Body of pancreas (tissue), 4 donors: ENCODE results near the gene SPRR4. TPM values are rescaled to one million over a fixed set of nuclear protein-coding genes. Genes with fewer than 3 reads are reported as not detected.
"Not testable (repeated sequence)": the region's sequence is repeated elsewhere in the genome, so short reads cannot be mapped to it uniquely, and the experiment has no call there.

ENCODE experiments used
- ATAC-seq: fragments of 150-250 bp; one replicate; pipeline ENCODE4 v1.9.1; 2016
- DNase-seq, 4 donors: peaks; one replicate each; pipeline ENCODE4 v3.0.0-alpha.2; 2019
- H3K27ac ChIP-seq, 4 donors: fragments of 200-600 bp; sonication (generic); 1 replicate in 3 of 4; 2 replicates in 1 of 4; pipeline versions ENCODE4 v1.5.1 to v1.6.1; 2016 to 2019; ENCODE audit warnings: mild to moderate bottlenecking in 1 of 4, mixed read lengths in 1 of 4, moderate library complexity in 1 of 4
- H3K27me3 ChIP-seq, 2 donors: fragments of 200-600 bp; sonication (generic); one replicate each; pipeline ENCODE4 v1.6.0; 2016; ENCODE audit warnings: mild to moderate bottlenecking in 1 of 2
- H3K36me3 ChIP-seq, 2 donors: fragments of 200-600 bp; sonication (generic); replicated peaks in 1 of 2; 2 replicates each; pipeline ENCODE4 v1.5.1; 2016; ENCODE audit warnings: low read depth in 2 of 2; ENCODE audit not compliant: insufficient read depth in 1 of 2
- H3K4me1 ChIP-seq: fragments of 200-600 bp; sonication (generic); one replicate; pipeline ENCODE4 v1.6.0; 2016
- H3K4me3 ChIP-seq, 2 donors: fragments of 200-600 bp; sonication (generic); 1 replicate in 1 of 2; 2 replicates in 1 of 2; pipeline ENCODE4 v1.5.1; 2016 to 2019
- H3K9me3 ChIP-seq, 3 donors: fragments of 200-600 bp; sonication (generic); 1 replicate in 2 of 3; 2 replicates in 1 of 3; pipeline ENCODE4 v1.5.1; 2016
- POLR2A ChIP-seq, 3 donors: fragments of 450-650 bp; IDR thresholded peaks; one replicate each; pipeline ENCODE4 v1.6.1; 2016; ENCODE audit warnings: antibody characterized with exemption in 3 of 3, mild to moderate bottlenecking in 2 of 3
- WGBS, 2 donors: methylation state at CpG; one replicate each; pipeline ENCODE4 v1.1.5; 2017; 5-methylcytosine and 5-hydroxymethylcytosine counted together
- intact Hi-C: fragments of 100-400 bp; cut with DNase I; formaldehyde crosslinking; loops from one replicate; pipeline ENCODE4 v1.15.1; 2023
- small RNA-seq: library from RNA; depleted of rRNA; stranded (forward); fragments of <200 nt; gene quantifications from one replicate; pipeline ENCODE3, GENCODE V24; 2016
- total RNA-seq, 2 donors: library from RNA; depleted of rRNA; stranded (reverse); fragments of >200 nt; gene quantifications; one replicate each; pipeline ENCODE4 v1.1.0, GENCODE V29; 2016
- TF ChIP-seq, protein P1 (sequence below), 7 experiments: fragments of 450-650 bp in 4 of 7; fragments of 200-600 bp in 3 of 7; sonication (generic) in 3 of 7; IDR thresholded peaks; one replicate each; pipeline ENCODE4 v1.5.1; 2016 to 2019; ENCODE audit warnings: antibody characterized with exemption in 7 of 7

The SPRR4 gene
- total RNA-seq, 2 donors from 2014 or later = not detected

DNA sequence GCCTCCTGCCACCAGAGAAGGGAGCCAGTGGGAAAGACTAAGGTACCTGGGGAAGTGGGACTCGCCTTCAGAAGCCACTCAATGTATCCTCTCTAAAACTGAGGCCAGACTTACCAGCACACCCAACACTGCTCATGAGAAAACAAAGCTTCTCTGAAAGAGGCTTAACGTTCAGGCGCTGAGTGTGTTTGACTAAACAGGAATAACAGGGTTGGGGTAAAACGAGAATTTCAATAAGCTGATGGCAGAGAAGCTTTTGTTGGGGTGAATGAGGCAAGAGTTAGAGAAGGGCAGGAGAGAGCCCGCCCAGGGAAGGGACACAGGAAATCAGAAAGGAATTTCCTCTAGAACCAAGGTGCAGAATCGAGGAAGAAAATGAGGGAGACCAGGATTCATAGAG, 29.4 kb downstream of the SPRR4 start:
- H3K4me3 ChIP-seq = no peak overlapping the region
- no peaks in the 10 kb centered on the region for H3K36me3 ChIP-seq
- WGBS, 2 donors = 74 to 77% methylated on average over 6 of the region's 6 CpGs
- no peak overlapping the region for H3K27ac ChIP-seq
- ATAC-seq (no peak), DNase-seq (no peak)
- no peaks in the 10 kb centered on the region for H3K27me3 ChIP-seq
- no peak for TF ChIP-seq POLR2A (IDR thresholded peaks at IDR 0.05)
- TF ChIP-seq, protein P1, sequence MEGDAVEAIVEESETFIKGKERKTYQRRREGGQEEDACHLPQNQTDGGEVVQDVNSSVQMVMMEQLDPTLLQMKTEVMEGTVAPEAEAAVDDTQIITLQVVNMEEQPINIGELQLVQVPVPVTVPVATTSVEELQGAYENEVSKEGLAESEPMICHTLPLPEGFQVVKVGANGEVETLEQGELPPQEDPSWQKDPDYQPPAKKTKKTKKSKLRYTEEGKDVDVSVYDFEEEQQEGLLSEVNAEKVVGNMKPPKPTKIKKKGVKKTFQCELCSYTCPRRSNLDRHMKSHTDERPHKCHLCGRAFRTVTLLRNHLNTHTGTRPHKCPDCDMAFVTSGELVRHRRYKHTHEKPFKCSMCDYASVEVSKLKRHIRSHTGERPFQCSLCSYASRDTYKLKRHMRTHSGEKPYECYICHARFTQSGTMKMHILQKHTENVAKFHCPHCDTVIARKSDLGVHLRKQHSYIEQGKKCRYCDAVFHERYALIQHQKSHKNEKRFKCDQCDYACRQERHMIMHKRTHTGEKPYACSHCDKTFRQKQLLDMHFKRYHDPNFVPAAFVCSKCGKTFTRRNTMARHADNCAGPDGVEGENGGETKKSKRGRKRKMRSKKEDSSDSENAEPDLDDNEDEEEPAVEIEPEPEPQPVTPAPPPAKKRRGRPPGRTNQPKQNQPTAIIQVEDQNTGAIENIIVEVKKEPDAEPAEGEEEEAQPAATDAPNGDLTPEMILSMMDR (IDR thresholded peaks at IDR 0.05) = no peak
- no peaks in the 10 kb centered on the region for H3K9me3 ChIP-seq
- peaks cover 26% of the 10 kb centered on the region for H3K4me1 ChIP-seq
- intact Hi-C loops = no loop called here

DNA sequence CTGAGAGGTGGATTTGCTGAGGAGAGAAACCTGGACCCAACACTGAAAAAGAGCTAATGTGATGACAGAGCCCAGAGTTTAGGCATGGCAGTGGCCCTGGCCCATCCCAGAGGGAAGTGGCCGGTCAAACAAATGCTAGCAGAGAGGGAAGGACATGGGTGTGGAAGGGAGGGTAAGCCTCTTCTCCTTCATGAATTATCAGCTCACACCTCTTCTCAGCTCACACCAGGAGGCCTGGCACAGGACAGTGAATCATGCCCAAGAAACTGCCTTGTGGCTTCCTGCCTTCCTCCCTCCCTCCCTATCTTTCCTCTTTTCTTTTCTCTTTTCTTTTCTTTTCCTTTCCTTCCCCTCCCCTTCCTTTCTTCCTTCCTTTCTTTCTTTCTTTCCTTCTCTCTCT, 29.8 kb downstream of the SPRR4 start:
- DNase-seq (no peak), ATAC-seq (no peak)
- 75 to 92% methylated on average over 1 of the region's 1 CpG for WGBS, 2 donors
- H3K27me3 ChIP-seq = no peaks in the 10 kb centered on the region
- intact Hi-C loops = no loop called here
- TF ChIP-seq, protein P1 (IDR thresholded peaks at IDR 0.05) = no peak
- TF ChIP-seq POLR2A (IDR thresholded peaks at IDR 0.05) = no peak
- H3K4me3 ChIP-seq = no peak overlapping the region
- H3K4me1 ChIP-seq = peaks cover 26% of the 10 kb centered on the region
- H3K9me3 ChIP-seq = no peaks in the 10 kb centered on the region
- no peak overlapping the region for H3K27ac ChIP-seq
- H3K36me3 ChIP-seq = no peaks in the 10 kb centered on the region

DNA sequence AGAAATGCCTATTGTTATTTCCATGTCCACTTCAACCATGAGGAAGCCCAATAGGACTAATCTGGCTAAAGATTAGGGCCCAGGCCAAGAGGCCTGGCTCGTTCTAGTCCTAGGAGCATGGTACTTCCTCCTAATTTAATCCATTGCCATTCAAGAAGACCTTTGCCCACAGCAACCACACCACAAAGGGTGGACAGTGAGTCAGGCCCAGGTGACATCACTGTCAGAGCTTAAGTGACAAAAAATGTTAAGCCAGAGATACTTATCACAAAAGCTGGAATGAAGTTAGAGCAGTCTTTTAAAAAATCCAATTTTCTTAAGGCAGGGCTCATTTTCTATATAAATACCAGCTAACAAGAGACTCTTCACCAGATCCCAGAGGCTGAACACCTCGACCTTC, 30.9 kb downstream of the SPRR4 start, which contains the start of gene SPRR3:
TSS of gene SPRR3 (plus strand) at position 368 of the 400 bp plus-strand sequence. CDS start 1,272 bp downstream, outside the sequence.
- no peak within 1 kb of the TSS for H3K27ac ChIP-seq
- TF ChIP-seq, protein P1 (IDR thresholded peaks at IDR 0.05) = no peak
- no peak for TF ChIP-seq POLR2A (IDR thresholded peaks at IDR 0.05)
- no peak within 1 kb of the TSS for H3K4me3 ChIP-seq
- H3K27me3 ChIP-seq = no peaks in the 10 kb centered on the region
- 72 to 80% methylated on average over 2 of the region's 2 CpGs for WGBS, 2 donors
- no peaks in the 10 kb centered on the region for H3K9me3 ChIP-seq
- no peaks in the 10 kb centered on the region for H3K36me3 ChIP-seq
- ATAC-seq (no peak), DNase-seq (no peak)
- H3K4me1 ChIP-seq = peaks cover 26% of the 10 kb centered on the region
- intact Hi-C loops = no loop called here

DNA sequence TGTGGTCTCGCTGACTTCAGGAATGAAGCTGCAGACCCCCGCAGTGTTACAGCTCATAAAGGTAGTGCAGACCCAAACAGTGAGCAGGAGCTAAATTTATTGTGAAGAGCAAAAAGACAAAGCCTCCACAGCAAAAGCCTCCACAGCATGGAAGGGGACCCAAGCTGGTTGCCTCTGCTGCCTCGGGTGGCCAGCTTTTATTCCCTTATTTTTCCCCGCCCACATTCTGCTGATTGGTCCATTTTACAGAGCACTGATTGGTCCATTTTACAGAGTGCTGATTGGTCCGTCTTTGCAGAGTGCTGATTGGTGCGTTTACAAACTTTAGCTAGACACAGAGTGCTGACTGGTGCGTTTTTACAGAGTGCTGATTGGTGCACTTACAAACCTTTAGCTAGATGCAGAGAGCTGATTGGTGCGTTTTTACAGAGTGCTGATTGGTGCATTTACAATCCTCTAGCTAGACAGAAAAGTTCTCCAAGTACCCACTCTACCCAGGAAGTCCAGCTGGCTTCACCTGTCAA, 40.8 kb downstream of the SPRR4 start:
- H3K27ac ChIP-seq, H3K27me3 ChIP-seq, H3K4me1 ChIP-seq, H3K36me3 ChIP-seq, DNase-seq, ATAC-seq, H3K4me3 ChIP-seq, H3K9me3 ChIP-seq, intact Hi-C loops: not testable (repeated sequence)
- 73 to 77% methylated on average over 7 to 8 of the region's 8 CpGs for WGBS, 2 donors

DNA sequence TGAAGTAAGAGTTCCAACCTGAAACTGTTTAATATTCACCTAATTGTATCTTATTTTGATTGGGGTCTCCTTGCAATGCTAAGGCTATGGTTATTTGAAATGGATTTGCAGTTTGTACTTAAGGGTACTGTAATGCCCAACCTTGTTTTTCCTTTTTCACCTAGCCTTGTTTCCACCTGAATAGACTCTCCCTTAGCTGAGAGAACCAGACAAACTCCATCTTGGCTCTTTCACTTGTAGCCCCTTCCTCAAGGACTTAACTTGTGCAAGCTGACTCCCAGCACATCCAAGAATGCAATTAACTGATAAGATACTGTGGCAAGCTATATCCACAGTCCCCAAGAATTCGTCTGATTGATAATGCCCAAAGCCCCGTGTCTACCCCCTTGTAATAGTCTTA, 51.4 kb downstream of the SPRR4 start:
- H3K27ac ChIP-seq, H3K4me3 ChIP-seq, H3K27me3 ChIP-seq, H3K9me3 ChIP-seq, H3K36me3 ChIP-seq, H3K4me1 ChIP-seq, intact Hi-C loops, ATAC-seq, DNase-seq: not testable (repeated sequence)
- WGBS, 2 donors = 19 to 29% methylated on average over 2 of the region's 2 CpGs

Small RNAs within 50 kb of the gene (small RNA-seq; reads per million reads assigned to genes)
- not detected for gene RF00322
- not detected for gene SPRR1A

Other genes starting within 250 kb of the SPRR4 start
- not detected for gene KPRP, start 212.6 kb upstream of the SPRR4 start, total RNA-seq
- gene LCE1F, start 195.5 kb upstream of the SPRR4 start, total RNA-seq = not detected
- not detected for gene LCE1E, start 184.4 kb upstream of the SPRR4 start, total RNA-seq
- gene LCE1D, start 173.9 kb upstream of the SPRR4 start, total RNA-seq = not detected
- not detected for gene LCE1C, start 164.0 kb upstream of the SPRR4 start, total RNA-seq
- gene LCE1B, start 158.7 kb upstream of the SPRR4 start, total RNA-seq = not detected
- not detected for gene LCE1A, start 143.2 kb upstream of the SPRR4 start, total RNA-seq
- not detected for gene LCE6A, start 127.8 kb upstream of the SPRR4 start, total RNA-seq
- not detected for gene LCE7A, start 110.7 kb upstream of the SPRR4 start, total RNA-seq
- gene SMCP, start 92.3 kb upstream of the SPRR4 start, total RNA-seq = not detected
- gene IVL, start 62.1 kb upstream of the SPRR4 start, total RNA-seq = not detected
- gene SPRR5, start 23.4 kb upstream of the SPRR4 start, total RNA-seq = not detected
- not detected for gene SPRR1A, start 13.4 kb downstream of the SPRR4 start, total RNA-seq
- not detected for gene SPRR3, start 31.1 kb downstream of the SPRR4 start, total RNA-seq
- gene SPRR1B, start 60.6 kb downstream of the SPRR4 start, total RNA-seq = not detected
- not detected for gene SPRR2D, start 70.5 kb downstream of the SPRR4 start, total RNA-seq
- not detected for gene SPRR2A, start 86.9 kb downstream of the SPRR4 start, total RNA-seq
- not detected for gene SPRR2B, start 101.0 kb downstream of the SPRR4 start, total RNA-seq
- gene SPRR2E, start 123.9 kb downstream of the SPRR4 start, total RNA-seq = not detected
- gene SPRR2F, start 142.9 kb downstream of the SPRR4 start, total RNA-seq = 1 to 10 TPM in 1 of 2 donors, not detected in 1; 1.3 TPM
- not detected for gene SPRR2G, start 180.2 kb downstream of the SPRR4 start, total RNA-seq
- gene LELP1, start 232.8 kb downstream of the SPRR4 start, total RNA-seq = not detected
- gene PRR9, start 246.9 kb downstream of the SPRR4 start, total RNA-seq = not detected